K562 (cell line): ENCODE data around the gene VPS11. TPM values are rescaled to one million over a fixed set of nuclear protein-coding genes. Genes with fewer than 3 reads are reported as not detected.

Experiments used
- BRCA1 ChIP-seq, 2 experiments: fragments of 450-650 bp in 1 of 2; sonication (generic) in 1 of 2; formaldehyde crosslinking in 1 of 2; IDR thresholded peaks; 2 replicates each; pipeline versions ENCODE4 v1.5.0 to v1.6.1; 2017 to 2020; ENCODE audit warnings: mild to moderate bottlenecking in 1 of 2, missing genetic modification reagents in 1 of 2
- CBFA2T3 ChIP-seq: fragments of 450-650 bp; IDR thresholded peaks from 2 replicates; pipeline ENCODE4 v1.6.1; 2017
- DLX4 ChIP-seq: fragments of 250-450 bp; sonication (Bioruptor Pico); IDR thresholded peaks from 2 replicates; pipeline ENCODE4 v1.6.1; 2021; ENCODE audit warnings: mild to moderate bottlenecking
- HNRNPK ChIP-seq: fragments of 200-400 bp; formaldehyde crosslinking; IDR thresholded peaks from one replicate; pipeline ENCODE4 v1.6.1; 2018; ENCODE audit warnings: mild to moderate bottlenecking, low read depth, low read length; ENCODE audit not compliant: poor library complexity, severe bottlenecking
- MAFG ChIP-seq: fragments of 450-650 bp; conservative IDR thresholded peaks from 2 replicates; pipeline ENCODE4 v1.6.1; 2016; ENCODE audit warnings: missing genetic modification characterization, missing compliant biosample characterization
- MYC ChIP-seq, 2 experiments: fragments of 250-450 bp in 1 of 2; sonication (Bioruptor Pico) in 1 of 2; IDR thresholded peaks; 2 replicates each; pipeline versions ENCODE4 v1.5.1 to v1.6.1; 2012 to 2021; ENCODE audit warnings: low read depth in 2 of 2, borderline replicate concordance in 1 of 2, improper control_type of control experiment in 1 of 2, low read length in 1 of 2, mild to moderate bottlenecking in 1 of 2, moderate library complexity in 1 of 2
- NCOA4 ChIP-seq: fragments of 450-650 bp; IDR thresholded peaks from 2 replicates; pipeline ENCODE4 v1.6.1; 2018; ENCODE audit warnings: mild to moderate bottlenecking; ENCODE audit not compliant: partially characterized antibody
- NFYB ChIP-seq: IDR thresholded peaks from 2 replicates; pipeline ENCODE4 v1.6.1; 2011; ENCODE audit warnings: mild to moderate bottlenecking, moderate library complexity; ENCODE audit not compliant: insufficient read length; ENCODE audit errors: extremely low read depth
- PREB ChIP-seq: sonication (generic); formaldehyde crosslinking; IDR thresholded peaks from 2 replicates; pipeline ENCODE4 v1.8.1; 2023; ENCODE audit warnings: mild to moderate bottlenecking, missing genetic modification reagents
- SIX5 ChIP-seq, 2 experiments: IDR thresholded peaks; 2 replicates each; pipeline ENCODE4 v1.6.1; 2011; ENCODE audit warnings: low read length in 2 of 2, borderline replicate concordance in 1 of 2, low read depth in 1 of 2, mild to moderate bottlenecking in 1 of 2, moderate library complexity in 1 of 2; ENCODE audit not compliant: insufficient read depth in 1 of 2
- SMAD1 ChIP-seq: fragments of 150-350 bp; IDR thresholded peaks from 2 replicates; pipeline ENCODE4 v1.6.1; 2014; ENCODE audit warnings: low read length, low read depth; ENCODE audit not compliant: partially characterized antibody
- SMARCA5 ChIP-seq: fragments of 450-650 bp; IDR thresholded peaks from 2 replicates; pipeline ENCODE4 v1.6.1; 2016
- TCF7 ChIP-seq: sonication (generic); IDR thresholded peaks from 2 replicates; pipeline ENCODE4 v1.6.1; 2016; ENCODE audit warnings: antibody characterized with exemption, borderline replicate concordance
- TSC22D4 ChIP-seq: fragments of 450-650 bp; IDR thresholded peaks from 2 replicates; pipeline ENCODE4 v1.6.1; 2016; ENCODE audit warnings: missing genetic modification characterization, missing biosample characterization, control low read depth
- ZBED1 ChIP-seq: IDR thresholded peaks from 2 replicates; pipeline ENCODE4 v1.6.1; 2014
- ZMIZ1 ChIP-seq, 2 experiments: fragments of 150-350 bp in 1 of 2; IDR thresholded peaks; 2 replicates each; pipeline ENCODE4 v1.6.1; 2012 to 2016; ENCODE audit warnings: low read depth in 2 of 2, low read length in 2 of 2, mild to moderate bottlenecking in 1 of 2, moderate library complexity in 1 of 2
- ZNF232 ChIP-seq: sonication (generic); formaldehyde crosslinking; IDR thresholded peaks from 2 replicates; pipeline ENCODE4 v1.8.0; 2022; ENCODE audit warnings: mild to moderate bottlenecking, missing genetic modification reagents
- ZNF41 ChIP-seq: fragments of 250-450 bp; sonication (Bioruptor Pico); conservative IDR thresholded peaks from 2 replicates; pipeline ENCODE4 v1.4.0; 2020; ENCODE audit warnings: mild to moderate bottlenecking
- polyA plus RNA-seq, 8 experiments: library from polyadenylated mRNA; depleted of rRNA in 4 of 8; stranded (reverse) in 5 of 8; unstranded in 3 of 8; fragments of >200 nt; fragmentation: Nextera tagmentation in 2 of 8; fragmentation: Illumina TruSeq in 1 of 8; extraction: Ambion mirVana in 2 of 8; extraction: Trizol in 1 of 8; gene quantifications; 2 replicates each; pipeline versions ENCODE4 v1.2.1 to v1.2.3, GENCODE V29; 2011 to 2014; ENCODE audit warnings: inconsistent platforms in 1 of 8, missing spikeins in 1 of 8
- total RNA-seq, 7 experiments: library from RNA; depleted of rRNA in 6 of 7; stranded (reverse); fragments of >200 nt in 6 of 7; fragmentation: Illumina TruSeq in 2 of 7; extraction: Trizol in 2 of 7; gene quantifications; 2 replicates each; pipeline versions ENCODE4 v1.2.1 to v1.2.3, GENCODE V29; 2011 to 2021; ENCODE audit warnings: low replicate concordance in 1 of 7
- TF ChIP-seq, protein P1 (sequence below): sonication (generic); formaldehyde crosslinking; IDR thresholded peaks from 2 replicates; pipeline ENCODE4 v1.8.0; 2022; ENCODE audit warnings: mild to moderate bottlenecking, low read depth, missing genetic modification reagents

VPS11 gene
- total and polyA plus RNA-seq, 9 of the 15 experiments (the other 6 are each of a cell fraction or from before 2014, with no cell fraction given): 14.1 to 35.5 (median 27.5) TPM

- TF ChIP-seq, protein P1, sequence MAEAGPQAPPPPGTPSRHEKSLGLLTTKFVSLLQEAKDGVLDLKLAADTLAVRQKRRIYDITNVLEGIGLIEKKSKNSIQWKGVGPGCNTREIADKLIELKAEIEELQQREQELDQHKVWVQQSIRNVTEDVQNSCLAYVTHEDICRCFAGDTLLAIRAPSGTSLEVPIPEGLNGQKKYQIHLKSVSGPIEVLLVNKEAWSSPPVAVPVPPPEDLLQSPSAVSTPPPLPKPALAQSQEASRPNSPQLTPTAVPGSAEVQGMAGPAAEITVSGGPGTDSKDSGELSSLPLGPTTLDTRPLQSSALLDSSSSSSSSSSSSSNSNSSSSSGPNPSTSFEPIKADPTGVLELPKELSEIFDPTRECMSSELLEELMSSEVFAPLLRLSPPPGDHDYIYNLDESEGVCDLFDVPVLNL (CRISPR knock-in tag): 0 out of 2 replicates have a peak, but pooled peaks have one; percentile 4
- no peak for TF ChIP-seq TSC22D4 (tag)
- TF ChIP-seq HNRNPK: no peak
- TF ChIP-seq MAFG (tag): no peak
- no peak for TF ChIP-seq NFYB
- no peak for TF ChIP-seq TCF7
- no peak for TF ChIP-seq ZNF232 (CRISPR knock-in tag)
- TF ChIP-seq BRCA1 (IDR thresholded peaks at IDR 0.05): no peak
- TF ChIP-seq BRCA1 (CRISPR knock-in tag; IDR thresholded peaks at IDR 0.05): 0 out of 2 replicates have a peak, but pooled peaks have one; percentile 21
- no peak for TF ChIP-seq MYC (IDR thresholded peaks at IDR 0.05; ENCODE audit: low read depth, low read length)
- TF ChIP-seq MYC (CRISPR knock-in tag; IDR thresholded peaks at IDR 0.05; ENCODE audit: borderline replicate concordance, low read depth): no peak
- 0 out of 2 replicates have a peak, but pooled peaks have one; percentile 54 for TF ChIP-seq PREB (CRISPR knock-in tag)
- no peak for TF ChIP-seq CBFA2T3
- no peak for TF ChIP-seq ZMIZ1 (IDR thresholded peaks at IDR 0.05; ENCODE audit: low read depth in 2 of 2, low read length in 2 of 2)
- 0 out of 4 replicates have a peak, but pooled peaks of 1 of the 2 experiments have one; percentile 1 for TF ChIP-seq SIX5 (IDR thresholded peaks at IDR 0.05; ENCODE audit: borderline replicate concordance in 1 of 2, insufficient read depth in 1 of 2, low read depth in 1 of 2, low read length in 2 of 2)
- TF ChIP-seq ZNF41 (CRISPR knock-in tag): no peak
- TF ChIP-seq SMARCA5: no peak
- TF ChIP-seq ZBED1: no peak
- no peak for TF ChIP-seq DLX4 (CRISPR knock-in tag)
- no peak for TF ChIP-seq SMAD1
- TF ChIP-seq NCOA4: no peak
Observed at GRCh38 chr11:119030029-119030328, 37.6 kb upstream of the VPS11 start (continued).
